ENCODE measurements around the gene ADD3. TPM values are rescaled to one million over a fixed set of nuclear protein-coding genes. Genes with fewer than 3 reads are reported as not detected.

The ADD3 gene
- total RNA-seq, 1 experiment from 2014 or later, result 59.9 TPM

DNA sequence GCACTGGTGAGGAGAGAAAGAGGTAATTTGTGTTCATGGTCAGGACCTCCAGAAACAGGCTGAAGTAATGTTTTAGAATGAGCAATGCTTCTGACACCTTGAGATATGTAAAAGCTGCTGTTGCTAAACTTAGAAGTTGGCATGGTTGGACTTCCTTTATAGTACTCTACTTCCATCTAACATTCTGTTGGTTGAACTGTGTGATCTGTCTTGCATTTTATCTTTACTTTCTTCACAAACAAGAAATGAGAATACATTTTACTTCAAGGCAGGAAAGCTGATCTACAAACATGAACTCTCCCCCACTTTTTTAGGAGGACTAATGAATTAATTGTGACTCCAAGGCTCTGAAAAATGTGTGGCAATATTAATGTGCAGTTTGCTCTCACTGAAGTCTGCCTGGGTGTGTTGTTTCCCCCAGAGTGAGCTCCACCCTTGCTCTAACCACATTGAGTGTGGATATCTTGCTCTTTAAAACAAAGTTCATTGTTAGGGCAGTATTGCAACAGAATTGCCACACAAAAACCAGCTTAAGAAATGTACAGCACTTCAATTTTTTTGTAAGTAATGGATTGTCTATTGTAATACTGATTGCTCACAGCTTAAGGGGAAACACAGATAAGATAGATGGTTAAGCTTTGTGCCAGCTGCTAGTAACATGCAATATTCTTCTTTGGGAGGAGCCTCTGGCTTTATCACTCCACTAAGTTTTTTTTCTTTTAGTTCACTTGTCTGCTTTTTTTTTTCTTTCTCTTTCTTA, 69.0 kb downstream of the ADD3 start:
- H4K91ac ChIP-seq (ENCODE audit: insufficient read length, low read depth, low read length), result no peak overlapping the region
- no peak overlapping the region for H2BK12ac ChIP-seq (ENCODE audit: insufficient read length, low read depth, low read length)
- no peak overlapping the region for H3K56ac ChIP-seq (ENCODE audit: insufficient read length, low read depth, low read length)
- H2AK5ac ChIP-seq (ENCODE audit: insufficient read length, low read length), result no peak overlapping the region
- H2BK5ac ChIP-seq (ENCODE audit: insufficient read length, low read length), result no peak overlapping the region
- H3K23me2 ChIP-seq (ENCODE audit: insufficient read length, low read depth, low read length, poor library complexity, severe bottlenecking), result no peaks in the 10 kb centered on the region
- H3K23ac ChIP-seq (ENCODE audit: insufficient read length, low read depth, low read length), result no peak overlapping the region
- Mint-ChIP-seq H3K9me3 (no peaks in the 10 kb centered on the region), H3K27ac (peak overlapping the region in 2 of 3 experiments; percentile 9 to 57; a peak in 3 of 7 replicates), H3K36me3 (ENCODE audit: insufficient read depth in 1 of 3, low read depth in 3 of 3) (no peaks in the 10 kb centered on the region), H3K4me1 (peaks cover 35 to 36% of the 10 kb centered on the region in 2 experiments), H3K27me3 (ENCODE audit: low read depth) (no peaks in the 10 kb centered on the region), H3K4me3 (no peak overlapping the region)
- no peaks in the 10 kb centered on the region for H3K9me3 ChIP-seq (ENCODE audit: control insufficient read depth, low read depth, low read length)
- no peaks in the 10 kb centered on the region; the same call in 1 of the 2 replicates for H3K79me2 ChIP-seq (ENCODE audit: insufficient read depth, low read length)
- no peak overlapping the region for H2BK15ac ChIP-seq (ENCODE audit: low read depth, low read length)
- TF ChIP-seq, protein P1, sequence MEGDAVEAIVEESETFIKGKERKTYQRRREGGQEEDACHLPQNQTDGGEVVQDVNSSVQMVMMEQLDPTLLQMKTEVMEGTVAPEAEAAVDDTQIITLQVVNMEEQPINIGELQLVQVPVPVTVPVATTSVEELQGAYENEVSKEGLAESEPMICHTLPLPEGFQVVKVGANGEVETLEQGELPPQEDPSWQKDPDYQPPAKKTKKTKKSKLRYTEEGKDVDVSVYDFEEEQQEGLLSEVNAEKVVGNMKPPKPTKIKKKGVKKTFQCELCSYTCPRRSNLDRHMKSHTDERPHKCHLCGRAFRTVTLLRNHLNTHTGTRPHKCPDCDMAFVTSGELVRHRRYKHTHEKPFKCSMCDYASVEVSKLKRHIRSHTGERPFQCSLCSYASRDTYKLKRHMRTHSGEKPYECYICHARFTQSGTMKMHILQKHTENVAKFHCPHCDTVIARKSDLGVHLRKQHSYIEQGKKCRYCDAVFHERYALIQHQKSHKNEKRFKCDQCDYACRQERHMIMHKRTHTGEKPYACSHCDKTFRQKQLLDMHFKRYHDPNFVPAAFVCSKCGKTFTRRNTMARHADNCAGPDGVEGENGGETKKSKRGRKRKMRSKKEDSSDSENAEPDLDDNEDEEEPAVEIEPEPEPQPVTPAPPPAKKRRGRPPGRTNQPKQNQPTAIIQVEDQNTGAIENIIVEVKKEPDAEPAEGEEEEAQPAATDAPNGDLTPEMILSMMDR (conservative IDR thresholded peaks at IDR 0.05), result no peak
- no peak overlapping the region for H2BK20ac ChIP-seq (ENCODE audit: low read depth, low read length, poor library complexity, severe bottlenecking)
- no peaks in the 10 kb centered on the region for H3K27me3 ChIP-seq (ENCODE audit: insufficient read depth, low read length)
- no peak for DNase-seq
- peaks cover 2% of the 10 kb centered on the region; the same call in 1 of the 2 replicates for H3K4me1 ChIP-seq (ENCODE audit: insufficient read depth, low read length)
- H3K18ac ChIP-seq (ENCODE audit: insufficient read length, low read depth, low read length), result no peak overlapping the region
- no peak overlapping the region for H4K8ac ChIP-seq (replicated peaks; ENCODE audit: insufficient read length, low read depth, low read length)
- H3K14ac ChIP-seq (ENCODE audit: insufficient read depth, low read length), result no peak overlapping the region
- no peak overlapping the region for H3T11ph ChIP-seq (ENCODE audit: low read length)
- H3K9ac ChIP-seq (ENCODE audit: extremely low read depth, insufficient read length, low read length), result no peak overlapping the region
- H3K4ac ChIP-seq (ENCODE audit: low read depth, low read length), result no peak overlapping the region
- H4K5ac ChIP-seq (ENCODE audit: insufficient read length, low read depth, low read length), result no peak overlapping the region
- H3K79me1 ChIP-seq (ENCODE audit: insufficient read depth, low read depth, low read length, poor library complexity, severe bottlenecking), result no peaks in the 10 kb centered on the region
- H3K27ac ChIP-seq (ENCODE audit: insufficient read length, low read depth, low read length), result no peak overlapping the region
- no peaks in the 10 kb centered on the region for H4K20me1 ChIP-seq (ENCODE audit: control insufficient read depth, insufficient read depth, insufficient read length)
- H2BK120ac ChIP-seq (ENCODE audit: low read depth, low read length, poor library complexity, severe bottlenecking), result no peak overlapping the region
- no peak overlapping the region for H2AFZ ChIP-seq (ENCODE audit: low read length)
- H3K4me2 ChIP-seq (ENCODE audit: insufficient read depth, insufficient read length, low read length), result no peak overlapping the region

Measured in H9 (cell line).